Omental fat pad (tissue), 4 donors: ENCODE measurements around the gene SOBP. TPM values are rescaled to one million over a fixed set of nuclear protein-coding genes. Genes with fewer than 3 reads are reported as not detected.

Source experiments
- ATAC-seq: fragments of 150-250 bp; one replicate; pipeline ENCODE4 v1.9.1; 2016; ENCODE audit warnings: mild to moderate bottlenecking, moderate library complexity; ENCODE audit not compliant: low FRiP score
- DNase-seq: peaks from one replicate; pipeline ENCODE4 v3.0.0-alpha.2; 2019; ENCODE audit warnings: low spot score
- total RNA-seq, 4 donors: library from RNA; depleted of rRNA; stranded (reverse); fragments of >200 nt; gene quantifications; one replicate each; pipeline ENCODE4 v1.1.0, GENCODE V29; 2016
- TF ChIP-seq, protein P1 (sequence below), 3 donors: fragments of 450-650 bp; IDR thresholded peaks; one replicate each; pipeline ENCODE4 v1.5.1; 2016 to 2017; ENCODE audit warnings: antibody characterized with exemption in 3 of 3, mild to moderate bottlenecking in 3 of 3, moderate library complexity in 2 of 3

The SOBP gene
- total RNA-seq, 4 donors from 2014 or later, result 1.9 to 9.6 (median 4.0) TPM

- DNase-seq (no peak), ATAC-seq (no peak)
- TF ChIP-seq, protein P1, sequence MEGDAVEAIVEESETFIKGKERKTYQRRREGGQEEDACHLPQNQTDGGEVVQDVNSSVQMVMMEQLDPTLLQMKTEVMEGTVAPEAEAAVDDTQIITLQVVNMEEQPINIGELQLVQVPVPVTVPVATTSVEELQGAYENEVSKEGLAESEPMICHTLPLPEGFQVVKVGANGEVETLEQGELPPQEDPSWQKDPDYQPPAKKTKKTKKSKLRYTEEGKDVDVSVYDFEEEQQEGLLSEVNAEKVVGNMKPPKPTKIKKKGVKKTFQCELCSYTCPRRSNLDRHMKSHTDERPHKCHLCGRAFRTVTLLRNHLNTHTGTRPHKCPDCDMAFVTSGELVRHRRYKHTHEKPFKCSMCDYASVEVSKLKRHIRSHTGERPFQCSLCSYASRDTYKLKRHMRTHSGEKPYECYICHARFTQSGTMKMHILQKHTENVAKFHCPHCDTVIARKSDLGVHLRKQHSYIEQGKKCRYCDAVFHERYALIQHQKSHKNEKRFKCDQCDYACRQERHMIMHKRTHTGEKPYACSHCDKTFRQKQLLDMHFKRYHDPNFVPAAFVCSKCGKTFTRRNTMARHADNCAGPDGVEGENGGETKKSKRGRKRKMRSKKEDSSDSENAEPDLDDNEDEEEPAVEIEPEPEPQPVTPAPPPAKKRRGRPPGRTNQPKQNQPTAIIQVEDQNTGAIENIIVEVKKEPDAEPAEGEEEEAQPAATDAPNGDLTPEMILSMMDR (IDR thresholded peaks at IDR 0.05), result no peak
These were observed 113.1 kb downstream of the SOBP start for GRCh38 chr6:107603006-107603370.

DNA sequence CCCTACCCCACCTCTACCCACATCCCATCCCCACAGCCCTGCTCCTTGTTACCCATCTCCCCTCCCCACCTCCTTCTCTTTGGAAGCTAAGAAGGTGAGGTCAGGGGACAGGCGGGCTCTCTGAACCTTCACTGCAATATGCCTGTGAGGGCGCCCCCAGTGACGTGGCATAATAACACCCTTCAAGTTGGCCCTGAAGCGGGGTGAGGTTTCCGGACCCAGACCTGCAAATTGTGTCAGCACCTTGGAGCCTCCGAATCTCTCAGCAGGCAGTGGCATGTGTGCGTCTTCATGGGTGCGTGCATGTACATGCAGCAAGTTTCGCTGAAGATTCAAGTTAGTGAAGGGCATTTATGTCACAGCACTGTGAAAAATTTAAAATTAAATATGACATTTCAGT lies 114.6 kb downstream of the SOBP start:
- ATAC-seq (no peak), DNase-seq (no peak)
- TF ChIP-seq, protein P1 (IDR thresholded peaks at IDR 0.05), result no peak

- TF ChIP-seq, protein P1 (IDR thresholded peaks at IDR 0.05), result no peak
- DNase-seq (no peak), ATAC-seq (no peak)
These were observed 116.5 kb downstream of the SOBP start for GRCh38 chr6:107606407-107606806.

GRCh38 chr6:107607116-107607515 lies 117.2 kb downstream of the SOBP start:
- TF ChIP-seq, protein P1 (IDR thresholded peaks at IDR 0.05), result no peak
- ATAC-seq (no peak), DNase-seq (no peak)

DNA sequence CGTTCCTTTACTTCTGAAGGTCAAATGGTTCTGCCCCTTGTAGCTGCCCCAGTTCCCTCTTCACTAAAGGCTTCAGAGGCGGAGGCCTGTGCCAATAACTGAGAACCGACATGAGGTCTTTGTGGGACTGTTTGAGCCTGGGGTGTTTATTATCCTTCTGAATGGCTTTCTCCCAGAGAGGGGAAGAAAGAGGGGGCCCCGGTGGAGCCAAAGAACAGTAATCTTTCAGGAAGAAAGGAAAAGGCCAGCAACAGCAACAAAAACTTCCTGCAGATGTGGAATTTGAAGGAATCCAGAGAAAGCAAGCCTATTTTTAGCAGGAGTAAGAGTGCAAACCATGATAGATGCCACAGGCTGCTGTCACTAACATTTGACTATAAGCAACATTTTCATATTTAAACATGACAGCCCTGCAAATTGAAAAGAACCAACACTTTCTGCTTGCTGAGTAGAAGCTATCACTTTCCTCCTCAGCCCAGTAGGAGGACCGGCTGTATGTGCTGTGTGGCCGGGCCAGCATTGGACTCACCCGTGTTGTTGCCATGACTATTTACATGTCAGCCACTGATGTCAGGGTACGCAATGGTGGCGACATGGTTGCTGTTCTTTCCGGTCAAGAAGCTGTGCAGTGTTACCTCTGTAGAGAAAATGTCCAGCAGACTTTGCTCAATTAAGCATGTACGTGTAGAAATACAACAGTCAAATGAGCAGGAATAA lies 121.3 kb downstream of the SOBP start:
- TF ChIP-seq, protein P1 (IDR thresholded peaks at IDR 0.05), result no peak
- DNase-seq (no peak), ATAC-seq (no peak)

DNA sequence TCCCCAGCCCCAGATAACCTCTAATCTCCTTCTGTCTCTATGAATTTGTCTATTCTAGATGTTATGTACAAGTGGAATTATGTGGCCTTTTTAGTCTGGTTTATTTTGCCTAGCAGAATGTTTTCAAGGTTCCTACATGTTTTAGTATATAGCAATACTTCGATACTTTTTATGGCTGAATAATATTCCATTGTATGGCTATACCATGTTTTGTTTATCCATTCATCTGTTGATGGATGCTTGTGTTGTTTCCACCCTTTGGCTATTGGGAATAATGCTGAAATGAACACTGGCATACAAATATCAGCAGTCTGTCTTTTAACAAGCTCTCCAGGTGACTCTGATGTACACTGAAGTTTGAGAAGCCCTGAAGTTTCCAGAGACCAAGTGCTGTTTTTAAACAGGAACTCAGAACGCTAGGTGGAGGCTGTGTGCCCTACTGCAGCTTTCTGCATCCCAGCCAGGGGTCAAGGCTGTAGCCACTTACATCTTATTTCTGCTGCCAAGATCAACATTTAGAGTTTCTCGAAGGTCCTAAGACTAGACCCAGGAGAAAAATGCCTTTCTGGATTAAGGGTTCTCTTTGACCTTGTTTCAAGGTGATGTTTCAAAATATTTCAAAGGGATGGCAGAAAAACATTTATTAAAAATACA lies 123.0 kb downstream of the SOBP start:
- ATAC-seq (no peak), DNase-seq (no peak)
- TF ChIP-seq, protein P1 (IDR thresholded peaks at IDR 0.05), result no peak
